ENCODE data around the gene WWOX.
"Not testable (repeated sequence)": the region's sequence is repeated elsewhere in the genome, so short reads cannot be mapped to it uniquely, and the experiment has no call there.

WWOX gene

GRCh38 chr16:78594191-78594590, 494.7 kb downstream of the WWOX start:
- no peak for DNase-seq

GRCh38 chr16:78596348-78596995, 497.0 kb downstream of the WWOX start:
- no peak for DNase-seq

- DNase-seq, result no peak
Measured at GRCh38 chr16:78596996-78597422, 497.6 kb downstream of the WWOX start.

- no peak for DNase-seq
Measured at GRCh38 chr16:78597809-78598570, 498.5 kb downstream of the WWOX start.

GRCh38 chr16:78599271-78599670, 499.8 kb downstream of the WWOX start:
- DNase-seq, result no peak

- not testable (repeated sequence) for DNase-seq
Measured at GRCh38 chr16:78604423-78605062, 505.1 kb downstream of the WWOX start.

GRCh38 chr16:78605548-78606101, 506.2 kb downstream of the WWOX start:
- no peak for DNase-seq

GRCh38 chr16:78606545-78606944, 507.1 kb downstream of the WWOX start:
- DNase-seq, result no peak

- DNase-seq, result no peak
Measured at GRCh38 chr16:78607022-78607421, 507.6 kb downstream of the WWOX start.

- no peak for DNase-seq
Measured at GRCh38 chr16:78607465-78607864, 508.0 kb downstream of the WWOX start.

- no peak for DNase-seq
Measured at GRCh38 chr16:78608305-78608776, 508.9 kb downstream of the WWOX start.

- no peak for DNase-seq
Measured at GRCh38 chr16:78609402-78610274, 510.2 kb downstream of the WWOX start.

GRCh38 chr16:78611318-78611717, 511.9 kb downstream of the WWOX start:
- DNase-seq, result no peak

- no peak for DNase-seq
Measured at GRCh38 chr16:78619811-78620210, 520.4 kb downstream of the WWOX start.

- no peak for DNase-seq
Measured at GRCh38 chr16:78620291-78620690, 520.8 kb downstream of the WWOX start.

GRCh38 chr16:78623796-78624195, 524.3 kb downstream of the WWOX start:
- DNase-seq, result no peak

GRCh38 chr16:78624366-78624765, 524.9 kb downstream of the WWOX start:
- no peak for DNase-seq

- DNase-seq, result no peak
Measured at GRCh38 chr16:78628461-78629045, 529.1 kb downstream of the WWOX start.

GRCh38 chr16:78629173-78629572, 529.7 kb downstream of the WWOX start:
- no peak for DNase-seq

GRCh38 chr16:78630102-78630501, 530.6 kb downstream of the WWOX start:
- no peak for DNase-seq

- DNase-seq, result no peak
Measured at GRCh38 chr16:78633551-78633950, 534.1 kb downstream of the WWOX start.

GRCh38 chr16:78635807-78636206, 536.4 kb downstream of the WWOX start:
- DNase-seq, result no peak
